ENCODE data around the gene TSSC4.

DNA sequence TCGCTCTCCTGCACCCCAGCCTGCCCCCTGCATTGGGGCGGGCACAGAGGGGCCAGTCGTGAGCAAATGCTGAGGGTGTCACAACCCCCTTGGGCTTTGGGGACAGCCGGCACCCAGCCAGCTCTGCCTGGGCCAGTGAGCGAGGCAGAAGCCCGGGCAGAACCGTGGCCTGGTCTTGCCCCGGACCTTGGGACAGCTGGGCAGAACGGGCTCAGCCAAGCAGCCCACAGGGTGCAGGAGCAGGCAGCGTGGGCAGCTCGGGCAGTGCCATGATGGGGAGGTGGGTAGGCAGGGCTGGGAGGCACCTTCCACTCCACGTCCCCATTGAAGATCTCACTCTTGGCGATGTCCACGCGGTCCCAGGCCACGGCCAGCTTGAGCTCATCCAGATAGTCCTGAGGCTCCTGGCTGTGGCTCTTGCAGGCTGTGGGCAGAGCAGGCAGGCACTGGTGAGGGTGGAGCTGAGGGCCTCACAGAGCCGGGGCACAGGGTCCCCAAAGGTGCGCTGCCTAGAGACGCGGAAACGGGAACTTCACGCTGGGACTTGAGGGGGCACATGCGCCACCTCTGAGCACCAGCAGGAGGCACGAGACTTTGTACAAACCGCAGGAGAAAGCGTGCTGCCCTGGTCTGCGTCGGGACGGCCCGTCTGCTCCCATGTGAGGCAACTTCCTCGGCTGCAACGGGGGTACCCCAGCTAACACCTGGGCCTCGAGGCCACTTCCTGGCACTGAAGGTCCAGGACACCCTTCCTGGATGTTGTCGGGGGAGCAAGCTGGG lies 15.2 kb downstream of the TSSC4 start:
- TF ChIP-seq POLR2A (IDR thresholded peaks at IDR 0.05; ENCODE audit: low read length) (no peak), GATA1 (IDR thresholded peaks at IDR 0.05; ENCODE audit: low read depth, low read length) (no peak)
